Kasumi-1 (cell line): ENCODE data around the gene CHAT.

Source experiments
- DNase-seq, 2 experiments: peaks; one replicate each; lab custom pipeline; 2025; lab: John Stamatoyannopoulos, UW

The CHAT gene

DNA sequence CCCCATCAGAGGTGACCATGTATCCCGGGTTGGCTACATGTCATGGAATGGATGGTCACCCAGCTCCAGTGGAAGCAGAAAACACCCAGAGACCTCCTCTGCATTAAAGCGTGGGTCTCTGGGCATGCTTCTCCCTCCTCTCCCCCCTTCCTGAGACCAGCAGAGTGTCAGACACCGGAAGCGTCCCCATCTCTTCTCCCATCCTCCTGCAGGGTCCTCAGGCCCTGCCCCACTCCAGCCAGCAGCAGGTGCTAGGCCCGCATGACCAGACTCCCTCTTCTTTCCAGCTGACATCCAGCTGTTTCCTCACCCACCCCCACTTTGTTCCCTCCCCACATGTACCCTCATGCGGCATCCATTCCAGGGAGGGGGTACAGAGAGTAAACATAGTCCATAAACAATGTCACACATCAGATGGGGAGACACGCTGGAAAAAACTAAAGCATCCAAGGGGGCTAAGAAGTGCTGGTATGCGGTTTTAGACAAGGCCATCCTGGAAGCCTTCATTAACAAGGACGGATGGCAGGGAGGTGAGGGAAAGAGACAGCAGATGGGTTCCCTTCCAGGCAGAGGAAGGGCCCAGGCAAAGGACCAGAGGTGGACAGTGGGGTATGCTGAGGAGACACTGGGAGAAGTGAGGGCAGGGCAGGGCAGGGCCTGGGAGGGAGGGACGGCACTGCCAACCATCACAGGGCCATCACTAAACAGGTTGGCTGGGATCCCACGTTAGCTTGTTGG lies 16.2 kb upstream of the CHAT start:
- no peak for DNase-seq

DNA sequence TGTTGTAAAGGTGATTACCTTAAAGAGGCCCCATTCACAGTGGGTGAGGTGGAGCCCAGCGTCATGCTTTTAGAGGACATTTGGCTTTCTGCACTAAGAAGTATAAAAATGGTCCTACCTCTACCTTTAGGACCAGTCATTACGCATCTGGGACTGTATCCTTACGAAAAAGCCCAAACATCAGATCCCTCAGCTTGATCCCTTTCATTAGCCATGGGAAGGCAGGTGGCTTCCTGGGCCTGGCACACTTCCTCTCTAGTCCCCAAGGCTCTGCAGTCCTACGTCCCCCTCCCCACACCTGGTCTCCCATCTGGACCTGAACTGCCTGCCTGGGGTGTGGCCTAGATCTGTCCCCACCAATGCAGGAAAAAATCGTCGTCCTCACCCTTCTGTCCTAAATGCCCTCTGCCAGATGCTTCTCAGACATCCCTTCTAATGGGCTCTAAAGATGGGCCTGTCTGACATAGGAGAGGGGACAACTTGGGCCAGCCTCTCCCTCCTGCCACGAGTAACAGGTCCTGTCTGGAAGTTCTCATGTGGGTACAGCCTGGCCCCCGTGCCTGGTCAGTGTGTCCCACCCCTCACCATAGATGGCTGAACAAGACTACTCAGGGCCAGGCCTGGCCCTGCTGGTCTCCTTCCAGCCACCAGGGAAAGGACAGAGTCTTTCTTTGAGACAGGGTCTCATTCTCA lies 15.5 kb upstream of the CHAT start:
- no peak for DNase-seq

DNA sequence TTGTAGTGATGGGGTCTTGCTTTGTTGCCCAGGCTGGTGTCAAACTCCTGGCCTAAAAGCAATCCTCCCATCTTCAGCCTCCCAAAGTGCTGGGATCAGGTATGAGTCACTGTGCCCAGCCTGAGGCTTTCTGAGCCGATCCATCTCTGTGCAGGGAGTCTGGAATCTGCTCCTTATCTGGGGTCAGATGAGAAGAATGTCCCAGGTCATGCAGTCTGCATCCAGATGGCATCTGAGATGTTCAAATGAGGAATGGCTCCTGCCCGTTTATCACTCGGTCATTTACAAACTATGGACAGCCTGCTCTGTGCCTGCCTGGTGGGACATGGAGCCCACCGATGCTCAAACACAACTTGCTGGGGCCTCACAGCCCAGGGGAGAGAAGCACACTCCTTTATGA lies 14.9 kb upstream of the CHAT start:
- no peak for DNase-seq

DNA sequence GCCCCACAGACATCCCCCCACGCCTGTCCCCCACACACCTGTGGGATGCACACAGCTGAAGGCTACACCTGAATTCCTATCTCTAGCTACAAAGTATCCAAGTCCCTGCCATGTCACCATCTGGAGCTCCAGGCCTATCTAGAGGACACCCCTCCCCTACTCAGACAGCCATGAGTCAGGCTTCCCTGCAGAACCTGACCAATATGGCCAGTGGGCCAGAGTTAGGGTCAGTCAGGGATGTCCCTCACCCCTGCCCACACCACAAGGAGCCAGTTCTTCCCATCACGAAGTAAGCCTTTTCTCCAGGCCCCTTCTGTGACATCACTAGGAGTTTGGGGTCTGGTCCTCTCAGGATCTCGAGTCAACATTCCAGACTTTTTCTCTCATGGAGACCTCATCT lies 14.3 kb upstream of the CHAT start:
- no peak for DNase-seq

DNA sequence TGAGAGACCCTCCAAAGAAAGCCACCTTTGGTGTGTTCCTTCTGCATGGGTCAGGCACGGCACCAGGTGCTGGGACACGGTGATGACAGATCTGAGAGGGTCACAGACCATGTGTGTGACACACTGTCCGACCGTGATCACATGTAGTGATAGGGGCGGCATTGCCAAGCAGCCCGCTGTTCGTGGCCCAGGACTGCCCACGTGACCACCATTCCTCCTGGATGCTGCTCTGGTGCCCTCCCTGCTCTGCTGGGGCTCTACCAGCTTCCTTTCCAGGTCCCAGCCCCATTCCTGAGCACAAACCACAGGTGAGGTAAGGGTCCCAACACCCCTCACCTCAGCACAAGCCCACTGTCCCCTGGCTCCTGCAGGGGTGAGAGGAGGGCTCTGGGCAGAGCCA lies 13.8 kb upstream of the CHAT start:
- no peak for DNase-seq

DNA sequence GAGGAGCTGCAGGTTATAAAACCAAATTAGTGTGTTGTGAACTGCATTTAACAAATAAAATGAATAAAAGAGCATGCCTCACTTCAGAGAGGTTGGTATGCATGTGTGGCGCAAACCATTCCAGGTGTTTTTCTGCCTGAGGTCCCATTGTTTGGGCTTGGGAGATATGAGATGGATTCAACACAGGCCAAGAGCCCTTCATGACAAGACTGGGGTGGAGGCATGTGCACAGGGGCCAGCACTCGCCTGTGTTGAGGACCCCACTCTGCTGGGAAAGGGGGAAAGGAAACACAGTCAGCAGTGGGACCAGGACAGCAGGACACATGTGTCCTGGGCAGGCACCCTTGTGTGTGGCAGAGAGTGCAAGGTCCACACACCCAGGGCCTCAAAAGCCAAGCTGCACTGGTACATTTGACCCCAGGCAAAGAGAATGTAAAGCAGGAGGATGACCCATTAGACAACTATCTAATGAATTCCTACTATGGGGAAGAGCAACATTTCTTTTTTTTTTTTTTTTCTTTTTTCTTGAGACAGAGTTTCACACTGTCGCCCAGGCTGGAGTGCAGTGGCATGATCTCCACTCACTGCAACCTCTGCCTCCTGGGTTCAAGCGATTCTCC lies 12.9 kb upstream of the CHAT start:
- no peak for DNase-seq

DNA sequence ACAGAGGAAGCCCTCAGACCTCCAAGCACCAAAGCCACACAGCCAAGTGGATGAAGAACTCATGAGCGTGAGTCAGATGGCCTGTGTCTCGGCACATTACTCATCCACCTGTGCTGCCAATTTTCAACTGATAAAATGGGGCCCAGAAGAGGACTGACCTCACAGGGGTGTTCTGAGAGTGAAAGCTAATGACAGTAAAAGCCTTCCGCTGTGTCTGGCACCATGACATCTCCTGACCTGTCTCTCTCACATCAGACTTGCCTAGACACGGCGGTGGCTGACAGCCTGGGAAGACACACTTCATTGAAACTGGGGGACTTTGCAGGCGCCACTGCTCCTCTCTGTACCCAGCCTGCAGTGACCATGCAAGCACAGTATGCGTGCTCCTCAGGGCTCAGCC lies 12.0 kb upstream of the CHAT start:
- DNase-seq, result no peak

DNA sequence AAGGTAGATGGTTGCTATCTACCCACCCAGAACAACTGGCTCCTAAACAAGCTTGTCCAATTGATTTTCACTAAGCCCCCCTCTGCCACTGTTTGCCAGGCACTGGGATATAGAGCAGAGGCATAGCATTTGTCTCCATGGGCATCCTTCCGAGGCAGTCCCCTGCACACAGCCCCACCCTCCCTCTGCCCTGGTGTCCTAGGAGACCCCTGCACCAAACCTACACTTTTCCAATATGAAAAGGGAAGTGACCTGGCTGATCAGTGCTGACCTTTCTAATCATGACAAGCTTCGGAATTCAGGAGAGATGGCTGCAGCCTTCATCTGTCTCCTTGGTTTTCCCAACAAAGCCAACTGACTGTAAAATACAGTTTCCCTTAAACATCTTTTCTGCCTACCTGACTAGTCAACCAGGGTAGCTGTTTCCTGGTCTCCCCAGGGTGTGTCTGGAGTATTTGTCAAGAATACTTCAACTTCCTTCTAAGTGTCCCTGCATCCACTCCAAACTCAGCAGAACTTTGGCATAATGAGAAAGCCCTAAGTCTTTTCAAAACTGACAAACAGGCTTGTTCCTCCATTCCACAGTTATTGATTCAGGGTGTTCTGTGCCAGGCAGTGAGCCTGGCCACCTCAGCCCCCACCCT lies 11.3 kb upstream of the CHAT start:
- DNase-seq, result no peak

DNA sequence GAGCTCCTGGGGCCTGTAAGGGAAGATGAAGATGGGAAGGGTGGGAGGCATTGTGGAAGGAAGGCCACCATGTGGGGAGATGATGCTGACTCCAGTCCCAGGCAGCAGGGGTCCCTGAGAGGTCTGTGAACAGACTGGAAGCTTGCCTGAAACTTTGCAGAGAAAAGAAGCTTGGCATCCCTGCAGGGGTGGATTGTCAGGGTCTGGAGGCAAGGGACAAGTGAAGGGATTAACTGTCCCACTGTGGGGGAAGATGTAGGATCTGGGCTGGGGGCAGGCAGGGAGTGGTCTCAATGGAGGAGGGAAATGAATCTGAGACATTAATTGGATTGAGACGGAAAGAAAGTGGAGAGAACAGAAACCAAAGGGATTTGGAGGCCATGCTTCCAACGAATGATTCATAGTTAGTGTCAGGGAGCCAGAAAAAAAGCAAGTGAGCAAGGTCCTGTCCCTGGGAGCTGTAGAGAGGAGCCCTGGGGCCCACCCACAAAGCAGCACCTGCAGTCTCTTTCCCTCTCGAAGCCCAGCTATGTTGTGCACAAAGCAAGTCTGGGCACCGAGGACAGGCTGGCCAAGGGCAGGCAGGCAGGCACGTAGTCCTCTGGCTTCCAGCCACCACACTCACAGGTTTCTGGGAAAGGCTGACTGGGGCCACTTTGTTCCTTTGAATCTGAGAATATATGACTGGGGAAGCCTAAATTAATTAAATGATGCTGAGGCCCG lies 8.5 kb upstream of the CHAT start:
- DNase-seq, result no peak

DNA sequence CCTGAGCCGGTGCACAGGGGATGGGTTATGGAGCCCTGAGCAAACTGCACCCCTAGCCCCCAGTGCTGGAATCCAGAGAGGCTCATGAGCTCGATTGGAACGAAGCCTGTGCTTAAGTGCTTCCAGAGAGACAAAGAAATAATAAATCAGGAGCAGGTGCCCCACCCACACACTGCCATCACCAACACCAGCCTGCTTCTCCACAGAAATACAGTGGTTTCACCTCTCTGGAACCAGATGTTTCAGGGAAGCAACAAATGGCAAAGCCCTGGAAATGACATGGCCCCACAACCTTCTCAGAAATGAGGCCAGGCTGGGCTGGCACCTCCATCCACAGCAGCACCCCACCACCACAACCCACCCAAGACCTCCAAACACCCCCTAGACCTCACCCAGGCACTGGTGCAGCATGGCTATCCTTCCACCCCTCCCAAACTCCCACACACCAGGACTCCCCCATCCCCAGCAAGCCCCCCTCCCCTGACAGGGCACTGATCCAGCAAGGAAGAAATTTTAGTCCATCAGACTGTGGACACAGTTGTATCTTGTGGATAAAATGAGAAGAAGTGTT lies 7.8 kb upstream of the CHAT start:
- no peak for DNase-seq

DNA sequence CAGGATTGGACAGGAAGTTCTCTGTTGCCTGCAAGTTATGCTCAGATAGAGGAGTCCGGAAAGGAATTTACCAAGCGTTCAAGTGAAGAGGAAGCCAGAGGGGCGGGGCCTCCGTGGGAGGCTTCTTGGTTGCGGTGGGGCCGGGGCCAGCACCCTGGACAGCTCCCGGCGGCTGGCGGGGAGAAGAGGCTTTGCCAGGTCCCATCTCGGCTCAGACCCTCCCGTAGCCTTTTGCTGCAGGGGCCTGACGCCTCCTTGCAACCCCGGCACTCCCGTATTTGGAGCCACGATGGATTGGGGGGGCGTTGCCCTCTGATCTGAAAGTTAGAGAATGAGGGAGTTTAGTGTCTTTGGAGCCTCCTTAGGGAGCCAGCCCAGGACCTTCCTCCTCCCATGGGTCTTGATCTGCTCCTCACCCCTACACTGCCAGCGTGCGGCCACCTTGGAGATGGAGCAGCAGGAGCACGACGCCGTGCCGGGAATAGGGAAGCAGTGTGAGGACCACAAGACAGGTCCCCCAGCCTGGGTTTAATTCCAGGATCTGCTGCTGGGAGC lies 6.8 kb upstream of the CHAT start:
- peak; percentile 99 for DNase-seq

DNA sequence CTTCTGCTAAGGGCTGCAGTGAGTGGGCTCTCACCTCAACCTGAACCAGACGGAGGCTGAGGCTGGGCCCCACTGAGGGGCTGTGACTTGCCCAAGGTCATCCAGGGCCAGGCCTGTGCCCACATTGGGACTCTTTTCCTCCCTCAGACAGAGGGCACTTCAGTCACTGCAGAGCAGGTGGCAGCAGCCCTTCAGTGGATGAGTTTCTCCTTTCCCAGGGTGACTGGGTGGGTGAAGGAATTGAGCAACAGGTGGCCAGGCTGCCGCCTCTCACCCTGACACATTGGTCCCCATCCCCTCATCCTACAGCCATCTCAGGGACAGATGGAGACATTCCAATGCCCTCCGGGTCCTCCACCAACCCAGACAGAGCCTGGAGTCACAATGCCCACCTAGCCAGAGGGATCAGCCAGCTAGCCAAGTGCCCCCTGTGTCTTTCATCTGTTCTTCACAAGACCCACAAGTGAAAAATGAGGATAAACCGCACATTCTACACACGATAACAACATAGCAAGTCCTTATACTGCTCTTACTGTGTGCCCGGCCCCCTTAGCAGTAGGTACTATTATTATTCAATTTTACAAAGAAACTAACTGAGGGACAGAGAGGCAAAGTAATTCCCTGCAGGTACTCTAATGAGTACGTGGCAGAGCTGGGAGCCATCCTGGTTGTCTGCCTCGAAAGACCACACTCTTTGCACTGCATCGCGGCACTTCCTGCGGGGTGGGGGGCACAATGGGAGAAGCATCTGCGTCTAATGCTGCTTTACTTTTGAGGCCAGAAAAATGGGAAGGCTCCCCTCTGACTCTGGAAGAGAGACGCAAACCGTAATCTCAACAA lies 5.5 kb upstream of the CHAT start:
- no peak for DNase-seq

DNA sequence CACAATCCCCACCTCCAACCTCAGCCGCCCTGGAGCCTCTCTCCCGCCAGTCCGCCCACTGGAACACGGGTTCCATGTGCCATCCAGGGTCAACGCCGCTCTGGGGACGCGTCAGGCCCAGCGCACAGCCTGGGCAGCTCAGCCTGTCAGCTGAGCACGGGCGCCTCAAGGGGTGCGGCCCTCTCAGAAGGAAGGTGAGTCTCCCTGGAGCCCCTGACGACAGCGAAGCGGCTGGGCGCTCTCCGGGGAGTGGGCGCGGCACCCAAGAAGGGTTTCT lies 4.9 kb upstream of the CHAT start:
- no peak for DNase-seq

DNA sequence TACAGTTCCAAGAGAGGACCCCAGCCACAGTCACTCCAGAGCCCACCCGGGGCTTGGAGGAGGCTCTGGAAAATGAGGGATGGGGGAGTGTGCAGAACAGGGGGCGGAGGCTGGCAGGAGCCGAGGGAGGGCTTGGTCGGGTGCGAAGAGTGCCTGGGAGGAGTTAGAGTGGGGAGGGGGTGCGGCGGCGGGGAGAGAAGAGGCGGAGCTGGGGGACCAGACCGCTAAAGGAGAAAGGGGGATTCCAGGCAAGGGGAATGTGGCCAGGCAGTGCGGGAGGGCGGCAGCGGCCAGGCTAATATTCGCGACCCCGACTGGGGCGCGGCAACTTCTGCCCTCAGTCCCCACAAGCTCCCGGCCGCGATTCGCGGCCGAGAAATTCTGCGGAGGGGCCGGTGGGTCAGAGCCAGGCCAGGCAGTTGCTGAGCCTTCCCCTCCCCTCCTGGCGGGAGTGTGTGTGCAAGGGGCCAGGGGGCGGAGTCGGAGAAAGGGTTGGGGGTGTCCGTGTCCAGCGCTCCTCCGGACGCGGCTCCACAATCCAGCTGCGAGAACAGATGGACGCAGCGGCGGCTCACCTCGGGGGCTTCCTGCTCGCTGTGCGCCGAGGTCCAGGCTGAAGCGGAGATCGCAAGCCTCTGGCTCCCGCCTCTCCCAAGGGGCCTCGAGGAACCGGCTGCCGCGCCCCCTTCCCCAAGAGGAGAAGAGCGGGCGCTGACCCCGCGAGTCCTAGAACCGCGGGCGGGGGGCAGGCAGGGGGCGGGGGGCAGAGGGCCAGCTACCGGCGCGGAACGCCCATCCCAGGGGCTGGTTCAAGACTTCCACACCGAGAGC lies 4.3 kb upstream of the CHAT start:
- DNase-seq, result no peak

DNA sequence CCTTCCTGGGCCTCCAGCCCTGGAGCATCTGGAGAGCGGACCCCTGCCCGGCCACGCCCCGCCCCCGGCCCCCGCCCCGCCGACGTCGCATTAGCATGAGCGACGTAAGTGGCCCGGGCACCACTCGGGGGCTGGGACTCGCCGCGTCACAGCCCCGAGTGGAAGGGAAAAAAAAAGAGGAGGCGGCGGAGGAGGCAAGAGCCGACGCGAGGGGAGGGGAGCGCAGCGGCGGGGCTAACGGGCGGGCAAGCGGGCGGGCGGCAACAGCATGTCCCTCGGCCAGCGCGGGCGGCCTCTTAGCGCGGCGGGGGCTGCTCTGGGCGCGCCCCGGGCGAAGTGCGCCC lies 3.8 kb upstream of the CHAT start, which contains the start of gene SLC18A3:
Gene SLC18A3 (plus strand): TSS at position 197 of the 344 bp plus-strand sequence. CDS start 431 bp downstream, outside the sequence.
- no peak for DNase-seq

DNA sequence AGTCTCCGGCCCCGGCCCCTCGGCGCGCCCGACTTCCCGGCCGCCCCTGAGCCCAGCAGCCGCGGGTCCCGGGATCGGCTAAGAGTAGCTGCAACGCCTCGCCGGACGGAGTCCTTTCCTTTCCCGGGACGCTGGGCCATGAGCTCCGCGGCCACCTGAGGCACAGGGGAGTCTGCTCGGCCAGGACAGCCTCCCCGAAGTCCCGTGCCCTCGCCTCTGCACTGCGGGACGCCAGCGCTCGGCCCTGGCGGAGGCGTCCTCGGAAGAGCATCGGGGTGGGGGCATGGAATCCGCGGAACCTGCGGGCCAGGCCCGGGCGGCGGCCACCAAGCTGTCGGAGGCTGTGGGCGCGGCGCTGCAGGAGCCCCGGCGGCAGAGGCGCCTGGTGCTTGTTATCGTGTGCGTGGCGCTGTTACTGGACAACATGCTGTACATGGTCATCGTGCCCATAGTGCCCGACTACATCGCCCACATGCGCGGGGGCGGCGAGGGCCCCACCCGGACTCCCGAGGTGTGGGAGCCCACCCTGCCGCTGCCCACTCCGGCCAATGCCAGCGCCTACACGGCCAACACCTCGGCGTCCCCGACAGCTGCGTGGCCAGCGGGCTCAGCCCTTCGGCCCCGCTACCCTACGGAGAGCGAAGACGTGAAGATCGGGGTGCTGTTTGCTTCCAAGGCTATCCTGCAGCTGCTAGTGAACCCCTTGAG lies 3.2 kb upstream of the CHAT start:
- DNase-seq, result no peak

DNA sequence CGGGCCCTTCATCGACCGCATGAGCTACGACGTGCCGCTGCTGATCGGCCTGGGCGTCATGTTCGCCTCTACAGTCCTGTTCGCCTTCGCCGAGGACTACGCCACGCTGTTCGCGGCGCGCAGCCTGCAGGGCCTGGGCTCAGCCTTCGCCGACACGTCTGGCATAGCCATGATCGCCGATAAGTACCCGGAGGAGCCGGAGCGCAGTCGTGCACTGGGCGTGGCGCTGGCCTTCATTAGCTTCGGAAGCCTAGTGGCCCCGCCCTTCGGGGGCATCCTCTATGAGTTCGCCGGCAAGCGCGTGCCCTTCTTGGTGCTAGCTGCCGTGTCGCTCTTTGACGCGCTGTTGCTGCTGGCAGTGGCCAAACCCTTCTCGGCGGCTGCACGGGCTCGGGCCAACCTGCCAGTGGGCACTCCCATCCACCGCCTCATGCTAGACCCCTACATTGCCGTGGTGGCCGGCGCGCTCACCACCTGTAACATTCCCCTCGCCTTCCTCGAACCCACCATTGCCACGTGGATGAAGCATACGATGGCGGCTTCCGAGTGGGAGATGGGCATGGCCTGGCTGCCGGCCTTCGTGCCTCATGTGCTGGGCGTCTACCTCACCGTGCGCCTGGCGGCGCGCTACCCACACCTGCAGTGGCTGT lies 2.5 kb upstream of the CHAT start:
- DNase-seq, result no peak

DNA sequence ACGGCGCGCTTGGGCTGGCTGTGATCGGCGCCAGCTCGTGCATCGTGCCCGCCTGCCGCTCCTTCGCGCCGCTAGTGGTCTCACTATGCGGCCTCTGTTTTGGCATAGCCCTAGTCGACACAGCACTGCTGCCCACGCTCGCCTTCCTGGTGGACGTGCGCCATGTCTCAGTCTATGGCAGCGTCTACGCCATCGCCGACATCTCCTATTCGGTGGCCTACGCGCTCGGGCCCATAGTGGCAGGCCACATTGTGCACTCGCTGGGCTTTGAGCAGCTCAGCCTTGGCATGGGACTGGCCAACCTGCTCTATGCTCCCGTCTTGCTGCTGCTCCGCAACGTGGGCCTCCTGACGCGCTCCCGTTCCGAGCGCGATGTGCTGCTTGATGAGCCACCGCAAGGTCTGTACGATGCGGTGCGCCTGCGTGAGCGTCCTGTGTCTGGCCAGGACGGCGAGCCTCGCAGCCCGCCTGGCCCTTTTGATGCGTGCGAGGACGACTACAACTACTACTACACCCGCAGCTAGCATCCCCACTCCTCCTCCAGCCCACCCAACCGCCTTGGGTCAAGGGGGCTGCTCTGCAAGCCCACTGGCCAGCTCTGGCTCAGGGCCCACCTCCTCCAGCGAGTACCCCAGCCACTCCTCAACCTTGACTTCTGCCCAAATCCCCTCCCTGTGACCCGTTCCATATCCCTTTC lies 1.9 kb upstream of the CHAT start:
- no peak for DNase-seq
